SH-SY5Y (cell line): Measurements from ENCODE around the gene LACRT.

ENCODE experiments used
- GATA2 ChIP-seq: IDR thresholded peaks from 2 replicates; pipeline ENCODE4 v1.6.1; 2011; ENCODE audit warnings: mild to moderate bottlenecking, low read depth, low read length
- GATA3 ChIP-seq: IDR thresholded peaks from 2 replicates; pipeline ENCODE4 v1.6.1; 2011; ENCODE audit warnings: low read depth, mild to moderate bottlenecking, low read length, moderate library complexity

DNA sequence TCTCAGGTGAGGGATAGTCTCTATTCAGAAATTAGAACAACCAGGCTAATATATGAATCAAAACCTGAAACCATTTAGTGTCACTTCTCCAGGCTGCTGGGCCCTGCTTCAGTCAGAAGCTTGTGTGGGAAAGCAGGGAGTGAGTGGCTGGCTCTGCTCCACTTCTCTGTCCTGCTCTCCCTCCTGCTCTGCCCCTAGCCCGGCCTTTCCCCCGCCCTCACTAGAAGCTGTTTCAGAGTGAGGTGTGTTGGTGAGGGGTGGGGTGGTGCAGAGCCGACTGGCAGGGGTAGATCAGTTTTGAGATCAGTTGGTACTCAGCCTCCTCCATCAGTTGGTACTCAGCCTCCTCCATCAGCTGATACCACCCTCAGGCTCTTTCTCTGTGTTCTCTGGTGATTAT lies 39.2 kb downstream of the LACRT start:
- no peak for TF ChIP-seq GATA3
- TF ChIP-seq GATA2 = no peak
